Left lung (tissue), 10 donors: ENCODE results near the gene IGFBP7. TPM values are rescaled to one million over a fixed set of nuclear protein-coding genes. Genes with fewer than 3 reads are reported as not detected.

Source experiments
- ATAC-seq: fragments of 200-7000 bp; cut with Tn5 transposase; one replicate; pipeline ENCODE4 v1.9.1; 2020; ENCODE audit warnings: moderate library complexity
- DNase-seq, 4 donors: peaks; one replicate each; pipeline ENCODE4 v3.0.0-alpha.2; 2013 to 2020
- H3K27ac ChIP-seq, 2 donors: fragments of 200-600 bp; sonication (generic) in 1 of 2; one replicate each; pipeline versions ENCODE4 v1.5.0 to v1.8.0; 2020 to 2021
- H3K27me3 ChIP-seq, 2 donors: fragments of 200-600 bp; sonication (generic) in 1 of 2; one replicate each; pipeline versions ENCODE4 v1.5.0 to v1.8.0; 2020 to 2021
- H3K36me3 ChIP-seq, 2 donors: fragments of 200-600 bp; sonication (generic) in 1 of 2; one replicate each; pipeline versions ENCODE4 v1.5.0 to v1.8.0; 2020 to 2021
- H3K4me1 ChIP-seq, 2 donors: fragments of 200-600 bp; one replicate each; pipeline ENCODE4 v1.8.0; 2021
- H3K4me3 ChIP-seq, 2 donors: fragments of 200-600 bp; sonication (generic) in 1 of 2; one replicate each; pipeline versions ENCODE4 v1.5.0 to v1.8.0; 2020 to 2021; ENCODE audit warnings: mild to moderate bottlenecking in 1 of 2
- H3K9me3 ChIP-seq, 2 donors: fragments of 200-600 bp; sonication (generic) in 1 of 2; one replicate each; pipeline versions ENCODE4 v1.5.0 to v1.8.0; 2020 to 2021
- CTCF ChIP-seq, 2 donors: fragments of 200-600 bp; sonication (generic) in 1 of 2; IDR thresholded peaks; one replicate each; pipeline versions ENCODE4 v1.5.0 to v1.8.0; 2021; ENCODE audit warnings: antibody characterized with exemption in 2 of 2
- intact Hi-C, 2 donors: fragments of 100-400 bp; cut with DNase I; formaldehyde crosslinking; loops; one replicate each; pipeline versions ENCODE4 v1.11.2 to v1.14.2; 2022
- polyA plus RNA-seq, 6 donors: library from polyadenylated mRNA; unstranded; fragments of 120-200 nt; gene quantifications; one replicate each; pipeline ENCODE4 v1.2.1, GENCODE V29; 2013; ENCODE audit not compliant: insufficient read length in 6 of 6
- total RNA-seq, 2 donors: library from RNA; stranded (reverse); fragmentation: NEBNext Ultra II Directional; extraction: Animal tissue kit (Norgen Biotek cat#: 25700); gene quantifications; one replicate each; pipeline ENCODE4 v1.2.1, GENCODE V29; 2021
- donor health status: DM: no; HTN: yes; CAD: no.
- donor health status: DM: no; HTN: no; CAD: no.

Gene IGFBP7
- total and polyA plus RNA-seq, 8 donors: 235 to 527 (median 284) TPM

- intact Hi-C loops: no loop called here
- ATAC-seq (no peak), DNase-seq (no peak)
- Histone ChIP-seq H3K36me3 (no peaks in the 10 kb centered on the region), H3K4me3 (no peak overlapping the region), H3K27me3 (no peaks in the 10 kb centered on the region), H3K27ac (no peak overlapping the region), H3K9me3 (no peaks in the 10 kb centered on the region), H3K4me1 (peaks cover 8 to 25% of the 10 kb centered on the region in 2 donors)
- TF ChIP-seq CTCF (IDR thresholded peaks at IDR 0.05): no peak
Observed at GRCh38 chr4:57076646-57077045, 33.5 kb downstream of the IGFBP7 start.

- intact Hi-C loops: no loop called here
- H3K9me3 ChIP-seq: no peaks in the 10 kb centered on the region
- ATAC-seq (no peak), DNase-seq (no peak)
- H3K4me3 ChIP-seq: no peak overlapping the region
- no peak for TF ChIP-seq CTCF (IDR thresholded peaks at IDR 0.05)
- H3K36me3 ChIP-seq: no peaks in the 10 kb centered on the region
- no peak overlapping the region for H3K27ac ChIP-seq
- H3K27me3 ChIP-seq: no peaks in the 10 kb centered on the region
- peaks cover 5 to 24% of the 10 kb centered on the region in 2 donors for H3K4me1 ChIP-seq
Observed at GRCh38 chr4:57075367-57075766, 34.8 kb downstream of the IGFBP7 start.

- no peaks in the 10 kb centered on the region for H3K27me3 ChIP-seq
- no peaks in the 10 kb centered on the region for H3K36me3 ChIP-seq
- H3K9me3 ChIP-seq: no peaks in the 10 kb centered on the region
- peaks cover 2 to 23% of the 10 kb centered on the region in 2 donors for H3K4me1 ChIP-seq
- H3K27ac ChIP-seq: no peak overlapping the region
- ATAC-seq: no peak
- DNase-seq: no peak
- H3K4me3 ChIP-seq: no peak overlapping the region
- intact Hi-C loops: no loop called here
- TF ChIP-seq CTCF (IDR thresholded peaks at IDR 0.05): no peak
Observed at GRCh38 chr4:57074744-57075143, 35.4 kb downstream of the IGFBP7 start.

- H3K9me3 ChIP-seq: no peaks in the 10 kb centered on the region
- ATAC-seq (no peak), DNase-seq (no peak)
- no peak for TF ChIP-seq CTCF (IDR thresholded peaks at IDR 0.05)
- H3K27ac ChIP-seq: no peak overlapping the region
- no peaks in the 10 kb centered on the region for H3K36me3 ChIP-seq
- H3K27me3 ChIP-seq: no peaks in the 10 kb centered on the region
- peaks cover 0 to 18% of the 10 kb centered on the region in 2 donors for H3K4me1 ChIP-seq
- H3K4me3 ChIP-seq: no peak overlapping the region
- intact Hi-C loops: no loop called here
Observed at GRCh38 chr4:57073559-57073958, 36.6 kb downstream of the IGFBP7 start.

GRCh38 chr4:57071326-57071725 is 38.9 kb downstream of the IGFBP7 start:
- no peak overlapping the region for H3K4me3 ChIP-seq
- intact Hi-C loops: no loop called here
- H3K4me1 ChIP-seq: peaks cover 0 to 18% of the 10 kb centered on the region in 2 donors
- no peaks in the 10 kb centered on the region for H3K9me3 ChIP-seq
- no peak for DNase-seq
- no peaks in the 10 kb centered on the region for H3K27me3 ChIP-seq
- no peak for TF ChIP-seq CTCF (IDR thresholded peaks at IDR 0.05)
- no peak overlapping the region for H3K27ac ChIP-seq
- peak; percentile 49 for ATAC-seq
- H3K36me3 ChIP-seq: no peaks in the 10 kb centered on the region
